ENCODE measurements around the gene ZNHIT1. TPM values are rescaled to one million over a fixed set of nuclear protein-coding genes. Genes with fewer than 3 reads are reported as not detected.
A peak's percentile ranks its signal among the peaks of the same experiment; 100 is the strongest.

Gene ZNHIT1
- total and polyA plus RNA-seq, 4 donors: 49.2 to 167 (median 70.9) TPM

GRCh38 chr7:101169110-101169837 is 48.7 kb upstream of the ZNHIT1 start:
- Histone ChIP-seq H3K4me1 (ENCODE audit: control insufficient read depth in 5 of 5, insufficient read depth in 5 of 5, low read length in 5 of 5) (peaks cover 0 to 30% (median 6%) of the 10 kb centered on the region in 5 donors), H3K27me3 (ENCODE audit: control insufficient read depth in 3 of 3, insufficient read depth in 3 of 3, low read length in 2 of 3) (peaks cover 18 to 89% (median 81%) of the 10 kb centered on the region in 3 donors), H3K4me3 (no peak overlapping the region), H3K9me3 (ENCODE audit: control insufficient read depth in 4 of 4, insufficient read depth in 3 of 4, low read length in 3 of 4) (peaks cover 0 to 15% (median 0%) of the 10 kb centered on the region in 4 donors), H3K9ac (ENCODE audit: insufficient read depth in 1 of 2, low read length in 2 of 2) (no peak overlapping the region), H3K27ac (ENCODE audit: low read depth in 1 of 2, low read length in 1 of 2) (no peak overlapping the region), H3K36me3 (ENCODE audit: control insufficient read depth in 4 of 4, insufficient read depth in 4 of 4, low read length in 4 of 4) (no peaks in the 10 kb centered on the region)
- no peak for TF ChIP-seq CTCF (IDR thresholded peaks at IDR 0.05; ENCODE audit: control extremely low read depth, extremely low read depth)
- WGBS, 2 donors: 3 to 6% methylated on average over 18 of the region's 18 CpGs
- ATAC-seq (ENCODE audit: insufficient read depth, low FRiP score): no peak
- DNase-seq: no peak

- Histone ChIP-seq H3K27ac (ENCODE audit: low read depth in 1 of 2, low read length in 1 of 2) (no peak overlapping the region), H3K4me3 (no peak overlapping the region), H3K27me3 (ENCODE audit: control insufficient read depth in 3 of 3, insufficient read depth in 3 of 3, low read length in 2 of 3) (peaks cover 16 to 90% (median 82%) of the 10 kb centered on the region in 3 donors), H3K9me3 (ENCODE audit: control insufficient read depth in 4 of 4, insufficient read depth in 3 of 4, low read length in 3 of 4) (peaks cover 0 to 18% (median 0%) of the 10 kb centered on the region in 4 donors), H3K4me1 (ENCODE audit: control insufficient read depth in 5 of 5, insufficient read depth in 5 of 5, low read length in 5 of 5) (peaks cover 0 to 26% (median 4%) of the 10 kb centered on the region in 5 donors), H3K36me3 (ENCODE audit: control insufficient read depth in 4 of 4, insufficient read depth in 4 of 4, low read length in 4 of 4) (no peaks in the 10 kb centered on the region), H3K9ac (ENCODE audit: insufficient read depth in 1 of 2, low read length in 2 of 2) (no peak overlapping the region)
- DNase-seq: peak in 2 of 3 donors; percentile 49 to 72
- TF ChIP-seq CTCF (IDR thresholded peaks at IDR 0.05; ENCODE audit: control extremely low read depth, extremely low read depth): peak; percentile 52
- 2 to 3% methylated on average over 29 to 33 of the region's 33 CpGs for WGBS, 2 donors
- no peak for ATAC-seq (ENCODE audit: insufficient read depth, low FRiP score)
Observed at GRCh38 chr7:101169838-101170551, 48.0 kb upstream of the ZNHIT1 start.

- Histone ChIP-seq H3K9me3 (ENCODE audit: control insufficient read depth in 4 of 4, insufficient read depth in 3 of 4, low read length in 3 of 4) (peaks cover 0 to 17% (median 0%) of the 10 kb centered on the region in 4 donors), H3K9ac (ENCODE audit: insufficient read depth in 1 of 2, low read length in 2 of 2) (no peak overlapping the region), H3K27ac (ENCODE audit: low read depth in 1 of 2, low read length in 1 of 2) (no peak overlapping the region), H3K27me3 (ENCODE audit: control insufficient read depth in 3 of 3, insufficient read depth in 3 of 3, low read length in 2 of 3) (peaks cover 19 to 91% (median 85%) of the 10 kb centered on the region in 3 donors), H3K4me1 (ENCODE audit: control insufficient read depth in 5 of 5, insufficient read depth in 5 of 5, low read length in 5 of 5) (peaks cover 0 to 19% (median 4%) of the 10 kb centered on the region in 5 donors), H3K4me3 (no peak overlapping the region), H3K36me3 (ENCODE audit: control insufficient read depth in 4 of 4, insufficient read depth in 4 of 4, low read length in 4 of 4) (no peaks in the 10 kb centered on the region)
- no peak for TF ChIP-seq CTCF (IDR thresholded peaks at IDR 0.05; ENCODE audit: control extremely low read depth, extremely low read depth)
- ATAC-seq (ENCODE audit: insufficient read depth, low FRiP score): no peak
- 5 to 6% methylated on average over 17 of the region's 17 CpGs for WGBS, 2 donors
- DNase-seq: no peak
Observed at GRCh38 chr7:101170617-101171441, 47.1 kb upstream of the ZNHIT1 start.

Data from lung (tissue), 12 donors.